Measurements from ENCODE around the gene OR2Y1.

DNA sequence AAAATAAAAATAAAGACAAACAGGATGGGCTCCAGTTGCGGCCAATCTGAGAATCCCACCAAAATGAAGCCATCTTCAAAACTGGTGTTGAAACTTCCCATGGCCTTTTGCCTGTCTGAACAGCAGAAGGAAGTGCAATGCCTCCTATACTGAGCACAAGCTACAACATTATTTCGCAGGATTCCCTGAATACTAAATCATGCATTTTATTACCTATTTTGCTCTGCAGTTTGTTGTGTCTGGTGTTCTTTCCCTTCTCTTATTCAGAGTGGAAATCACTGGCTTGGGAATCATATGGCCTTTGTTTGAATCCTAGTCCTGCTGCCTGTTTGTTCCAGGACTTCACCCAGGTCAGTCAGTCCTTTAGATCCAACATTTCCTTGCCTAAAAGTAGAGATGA lies at the start of gene OR2Y1:
- no peak for TF ChIP-seq FOXK2 (IDR thresholded peaks at IDR 0.05)
- no peak for TF ChIP-seq RAD21 (CRISPR knock-in tag; IDR thresholded peaks at IDR 0.05)
- no peak for TF ChIP-seq ZFP36 (IDR thresholded peaks at IDR 0.05; ENCODE audit: borderline replicate concordance, low read depth, low read length, partially characterized antibody)
- TF ChIP-seq CTCF (CRISPR knock-in tag; IDR thresholded peaks at IDR 0.05), result no peak
- TF ChIP-seq, protein P1, sequence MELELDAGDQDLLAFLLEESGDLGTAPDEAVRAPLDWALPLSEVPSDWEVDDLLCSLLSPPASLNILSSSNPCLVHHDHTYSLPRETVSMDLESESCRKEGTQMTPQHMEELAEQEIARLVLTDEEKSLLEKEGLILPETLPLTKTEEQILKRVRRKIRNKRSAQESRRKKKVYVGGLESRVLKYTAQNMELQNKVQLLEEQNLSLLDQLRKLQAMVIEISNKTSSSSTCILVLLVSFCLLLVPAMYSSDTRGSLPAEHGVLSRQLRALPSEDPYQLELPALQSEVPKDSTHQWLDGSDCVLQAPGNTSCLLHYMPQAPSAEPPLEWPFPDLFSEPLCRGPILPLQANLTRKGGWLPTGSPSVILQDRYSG (CRISPR knock-in tag; IDR thresholded peaks at IDR 0.05), result no peak
- TF ChIP-seq BCL3 (CRISPR knock-in tag; IDR thresholded peaks at IDR 0.05), result no peak
- TF ChIP-seq SETDB1 (CRISPR knock-in tag; IDR thresholded peaks at IDR 0.05; ENCODE audit: borderline replicate concordance), result no peak
- TF ChIP-seq FOXC1 (CRISPR knock-in tag; IDR thresholded peaks at IDR 0.05; ENCODE audit: borderline replicate concordance), result no peak
- TF ChIP-seq POLR2AphosphoS5 (IDR thresholded peaks at IDR 0.05; ENCODE audit: low read depth, low read length), result no peak
- TF ChIP-seq ELF4 (CRISPR knock-in tag; IDR thresholded peaks at IDR 0.05; ENCODE audit: borderline replicate concordance), result no peak
- TF ChIP-seq ELF1 (CRISPR knock-in tag; IDR thresholded peaks at IDR 0.05), result no peak
- TF ChIP-seq FOXM1 (CRISPR knock-in tag; IDR thresholded peaks at IDR 0.05), result no peak
- no peak for TF ChIP-seq FOSL2 (CRISPR knock-in tag; IDR thresholded peaks at IDR 0.05)
